HG02763 (cell line): ENCODE results near the gene WNT4.
"Not testable (repeated sequence)": the region's sequence is repeated elsewhere in the genome, so short reads cannot be mapped to it uniquely, and the experiment has no call there.

ENCODE experiments used
- ATAC-seq: cut with Tn5 transposase; IDR thresholded peaks from one replicate; pipeline ENCODE4 v1.9.1; 2021; ENCODE audit warnings: mild to moderate bottlenecking, moderate library complexity; ENCODE audit not compliant: unreplicated experiment

Gene WNT4

DNA sequence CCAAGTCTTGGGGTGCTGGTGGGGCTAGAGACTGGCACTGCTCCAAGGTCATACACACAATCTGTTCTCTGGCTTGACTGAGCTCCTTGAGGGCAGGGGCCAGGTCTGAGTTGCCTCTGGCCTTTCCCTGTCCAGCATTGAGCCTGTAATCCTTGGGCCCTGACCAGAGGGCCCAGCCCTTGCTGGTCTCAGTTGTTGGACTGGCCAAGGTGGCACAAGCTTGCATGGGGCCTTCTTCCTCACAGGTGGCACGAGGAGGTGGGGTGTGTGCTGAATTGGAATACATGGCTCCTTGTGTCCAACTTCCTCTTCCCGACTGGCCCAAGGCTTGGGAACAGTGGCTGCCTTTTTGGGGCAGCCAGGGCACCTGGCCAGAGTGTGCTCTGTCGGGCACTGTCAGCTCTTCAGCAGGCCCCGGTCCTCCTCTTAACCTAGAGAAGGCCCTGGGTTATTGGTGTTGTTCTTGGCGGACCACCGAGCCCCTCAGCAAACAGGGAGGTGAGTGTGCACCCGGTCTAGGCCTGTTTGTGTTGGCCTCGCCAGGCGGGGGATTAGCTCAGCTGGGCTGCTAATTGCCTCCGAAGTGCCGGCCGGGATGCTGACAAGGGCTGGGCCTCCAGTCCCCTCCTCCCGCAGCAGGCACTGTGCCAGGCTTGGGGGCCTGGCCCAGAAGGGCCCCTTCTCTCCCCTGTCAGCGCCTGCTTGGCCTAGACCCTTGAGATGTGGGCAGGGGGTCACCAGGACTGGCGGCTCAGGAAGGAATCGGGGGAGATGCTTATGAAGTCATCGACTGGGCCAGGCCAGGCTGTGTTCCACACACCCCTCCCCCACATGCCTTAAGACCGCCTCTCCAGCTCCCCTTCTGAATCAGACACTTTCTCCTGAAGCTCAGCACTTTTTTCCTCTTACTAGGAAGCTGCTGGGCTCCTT is 28.5 kb downstream of the WNT4 start:
- ATAC-seq: no peak

DNA sequence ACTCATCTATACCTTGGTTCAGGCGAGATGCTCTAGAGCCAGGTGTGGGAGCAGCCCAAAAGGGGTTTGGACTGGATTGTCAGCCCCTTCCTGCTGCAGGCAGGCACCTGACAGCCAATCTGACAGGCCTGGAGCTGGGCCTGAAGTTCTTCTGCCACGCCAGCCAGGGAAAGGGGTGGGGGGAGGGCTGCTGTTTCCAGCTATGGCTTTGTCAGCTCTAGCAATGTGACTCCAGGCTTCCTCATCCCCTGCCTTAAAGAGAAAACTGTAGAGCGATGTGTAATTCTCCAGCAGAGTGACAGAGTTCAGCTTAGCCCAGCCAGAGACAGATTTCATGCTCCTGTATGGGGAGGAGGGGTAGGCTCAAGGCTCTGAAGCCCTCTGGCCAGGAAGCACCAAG is 30.3 kb downstream of the WNT4 start:
- ATAC-seq: no peak

DNA sequence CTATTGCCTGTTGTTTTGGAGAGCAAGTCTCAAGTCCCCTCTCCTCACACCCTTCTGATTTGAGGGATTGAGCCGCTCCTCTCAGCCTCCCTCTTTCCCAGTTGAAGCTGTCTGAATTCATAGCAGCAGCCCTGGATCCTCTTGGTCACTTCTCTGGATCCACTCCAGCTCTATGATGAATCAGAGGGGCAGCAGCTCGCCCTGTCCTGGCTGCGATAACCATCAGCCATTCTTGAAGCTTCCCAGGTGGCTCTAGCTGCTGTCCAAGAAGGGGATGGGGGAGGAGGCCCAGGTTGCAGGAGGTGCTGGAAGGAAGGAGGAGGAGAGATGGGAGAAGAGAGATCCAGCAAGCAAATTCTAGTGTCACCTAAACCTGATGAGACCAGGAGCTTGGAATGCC is 31.3 kb downstream of the WNT4 start:
- no peak for ATAC-seq

DNA sequence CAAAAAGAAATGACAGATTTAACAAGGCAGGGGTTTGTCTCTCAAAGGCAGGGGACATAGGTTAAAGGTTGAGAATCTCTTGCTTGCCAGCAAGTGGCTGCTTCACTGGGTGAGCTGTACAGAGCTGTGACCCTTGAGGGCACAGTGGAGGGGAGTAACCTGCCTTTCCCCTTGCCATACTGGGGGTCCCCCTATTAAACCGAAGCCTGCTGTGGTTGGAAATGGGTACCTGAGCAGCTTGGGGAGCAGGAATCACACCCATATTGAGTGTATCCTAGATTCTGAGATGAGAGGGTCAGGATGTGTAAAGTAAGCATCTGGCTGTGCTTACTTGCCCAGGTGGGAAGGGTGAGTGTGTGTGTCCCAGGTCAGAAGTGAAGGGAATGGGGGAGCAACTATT is 31.8 kb downstream of the WNT4 start:
- ATAC-seq: no peak

- ATAC-seq: no peak
Observed at GRCh38 chr1:22110016-22110415, 32.9 kb downstream of the WNT4 start.

- ATAC-seq: no peak
Observed at GRCh38 chr1:22108339-22109105, 34.4 kb downstream of the WNT4 start.

DNA sequence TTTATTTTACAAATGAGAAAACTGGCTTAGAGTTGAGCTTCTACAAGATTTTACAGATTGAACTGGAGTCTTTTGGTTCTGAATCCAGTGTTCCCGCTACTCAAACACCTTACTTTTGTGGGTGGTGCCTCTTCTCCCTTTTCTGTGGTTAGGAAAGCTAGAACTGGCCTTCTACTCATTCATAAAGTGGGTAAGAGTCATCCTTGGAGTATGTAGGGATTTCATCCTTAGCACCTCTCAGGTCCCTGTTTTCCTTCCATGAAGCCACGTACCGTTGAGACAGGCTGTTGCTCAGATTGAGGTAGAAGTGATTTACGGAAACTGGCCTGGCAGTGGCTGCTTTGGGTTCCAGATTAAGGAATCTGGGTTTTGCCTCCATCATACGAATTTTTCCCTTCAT is 35.8 kb downstream of the WNT4 start:
- ATAC-seq: no peak

GRCh38 chr1:22105611-22106207 is 37.2 kb downstream of the WNT4 start:
- no peak for ATAC-seq

GRCh38 chr1:22104865-22105437 is 37.9 kb downstream of the WNT4 start:
- ATAC-seq: no peak

- no peak for ATAC-seq
Observed at GRCh38 chr1:22104094-22104493, 38.8 kb downstream of the WNT4 start.

GRCh38 chr1:22102746-22103145 is 40.2 kb downstream of the WNT4 start:
- ATAC-seq: no peak

GRCh38 chr1:22101995-22102394 is 40.9 kb downstream of the WNT4 start:
- ATAC-seq: no peak

GRCh38 chr1:22101199-22101598 is 41.7 kb downstream of the WNT4 start:
- no peak for ATAC-seq

GRCh38 chr1:22100168-22100567 is 42.7 kb downstream of the WNT4 start:
- no peak for ATAC-seq

- ATAC-seq: no peak
Observed at GRCh38 chr1:22098752-22099151, 44.1 kb downstream of the WNT4 start.

DNA sequence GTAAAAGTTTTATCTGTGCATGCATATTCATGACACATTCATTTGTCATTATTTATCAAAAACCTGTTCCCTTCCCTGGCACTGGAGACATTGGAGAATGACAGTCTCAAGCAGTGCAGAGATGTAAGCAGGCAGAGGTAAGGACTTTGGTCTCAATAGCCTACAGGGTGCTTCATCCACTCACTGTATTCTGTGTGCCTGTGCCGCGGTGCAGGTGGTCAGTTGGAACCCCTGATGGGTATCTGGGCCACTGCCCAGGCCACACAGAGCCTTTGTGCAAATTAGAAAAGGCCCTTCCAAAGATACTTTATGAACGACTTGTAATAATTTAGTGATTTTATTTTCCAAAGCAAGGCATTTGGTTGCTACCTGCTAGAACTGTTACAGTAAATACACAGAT is 46.4 kb downstream of the WNT4 start:
- no peak for ATAC-seq

- no peak for ATAC-seq
Observed at GRCh38 chr1:22096036-22096435, 46.9 kb downstream of the WNT4 start.

DNA sequence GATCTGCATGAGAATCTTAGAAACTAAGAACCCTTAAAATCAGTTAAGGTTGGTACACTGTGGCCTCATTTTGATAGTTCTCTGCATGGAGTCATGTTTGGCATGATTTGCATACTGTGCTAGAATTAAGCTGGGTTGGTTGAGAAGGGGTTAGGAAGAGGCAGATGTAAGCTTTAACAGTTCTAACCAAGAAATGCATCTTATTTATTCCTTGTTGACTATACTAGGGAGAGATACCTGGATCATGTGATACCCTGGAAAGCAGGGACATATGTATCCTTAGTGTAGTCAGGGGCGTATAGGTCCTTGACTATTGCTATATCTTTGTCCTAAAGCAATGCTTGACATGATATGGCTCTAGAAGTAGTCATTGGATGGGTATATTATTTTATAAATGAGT is 49.4 kb downstream of the WNT4 start:
- ATAC-seq: no peak

DNA sequence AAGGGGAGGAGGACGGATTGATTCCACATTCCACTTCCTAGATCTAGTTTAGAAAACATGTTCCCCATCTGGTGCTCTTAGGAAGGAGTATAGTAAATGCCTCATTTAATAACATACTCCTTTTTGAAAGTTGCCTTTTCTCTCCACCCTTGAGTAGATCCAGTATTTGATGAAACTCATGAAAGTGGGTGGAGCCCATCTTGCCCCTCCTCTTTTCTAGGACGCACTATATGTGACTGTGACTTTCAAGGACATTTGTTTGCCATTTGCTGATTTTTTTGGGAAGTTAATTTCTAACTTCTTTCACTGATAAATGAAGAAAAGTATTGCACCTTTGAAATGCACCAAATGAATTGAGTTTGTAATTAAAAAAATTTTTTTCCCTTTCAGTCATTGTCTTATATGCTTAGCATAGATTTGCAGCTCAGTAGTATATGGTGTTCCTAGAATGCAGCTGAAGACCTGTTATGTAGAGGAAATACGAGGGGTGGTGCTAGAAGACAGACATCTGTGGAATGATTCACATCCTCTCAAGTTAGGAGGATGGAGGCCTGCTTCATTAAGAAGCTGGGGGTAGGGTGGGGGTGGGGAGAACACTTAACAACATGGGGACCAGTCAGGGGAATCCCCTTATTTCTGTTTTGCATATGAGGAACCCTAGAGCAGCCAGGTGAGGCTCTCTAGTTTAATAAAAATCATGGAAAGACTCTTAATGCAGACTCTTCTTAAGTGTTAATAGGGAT is 50.7 kb downstream of the WNT4 start:
- ATAC-seq: not testable (repeated sequence)

DNA sequence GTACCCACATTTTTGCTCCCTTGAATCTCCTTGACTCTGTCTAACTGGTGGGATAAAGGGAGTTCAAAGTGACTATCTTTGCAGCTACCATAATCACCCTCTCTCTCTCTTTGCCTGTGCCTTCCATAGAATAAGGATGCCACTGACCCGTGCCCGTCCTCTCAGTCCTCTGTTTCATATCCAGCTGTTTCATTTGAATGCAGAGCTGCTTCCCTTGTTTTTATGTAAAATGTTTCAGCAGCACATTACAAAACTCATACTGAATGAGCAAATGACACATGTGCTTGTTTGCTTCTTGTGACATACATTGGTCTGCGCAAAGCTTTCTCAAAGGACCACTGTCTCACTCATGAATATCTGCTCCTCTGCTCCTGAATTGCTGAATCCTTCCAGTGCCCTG is 52.0 kb downstream of the WNT4 start:
- no peak for ATAC-seq

- no peak for ATAC-seq
Observed at GRCh38 chr1:22089787-22090186, 53.1 kb downstream of the WNT4 start.
